ENCODE measurements around the gene PTPRN2. TPM values are rescaled to one million over a fixed set of nuclear protein-coding genes. Genes with fewer than 3 reads are reported as not detected.
A peak's percentile ranks its signal among the peaks of the same experiment; 100 is the strongest.

Gene PTPRN2
- total RNA-seq, 4 donors from 2014 or later = 6.6 to 10.7 (median 8.2) TPM

DNA sequence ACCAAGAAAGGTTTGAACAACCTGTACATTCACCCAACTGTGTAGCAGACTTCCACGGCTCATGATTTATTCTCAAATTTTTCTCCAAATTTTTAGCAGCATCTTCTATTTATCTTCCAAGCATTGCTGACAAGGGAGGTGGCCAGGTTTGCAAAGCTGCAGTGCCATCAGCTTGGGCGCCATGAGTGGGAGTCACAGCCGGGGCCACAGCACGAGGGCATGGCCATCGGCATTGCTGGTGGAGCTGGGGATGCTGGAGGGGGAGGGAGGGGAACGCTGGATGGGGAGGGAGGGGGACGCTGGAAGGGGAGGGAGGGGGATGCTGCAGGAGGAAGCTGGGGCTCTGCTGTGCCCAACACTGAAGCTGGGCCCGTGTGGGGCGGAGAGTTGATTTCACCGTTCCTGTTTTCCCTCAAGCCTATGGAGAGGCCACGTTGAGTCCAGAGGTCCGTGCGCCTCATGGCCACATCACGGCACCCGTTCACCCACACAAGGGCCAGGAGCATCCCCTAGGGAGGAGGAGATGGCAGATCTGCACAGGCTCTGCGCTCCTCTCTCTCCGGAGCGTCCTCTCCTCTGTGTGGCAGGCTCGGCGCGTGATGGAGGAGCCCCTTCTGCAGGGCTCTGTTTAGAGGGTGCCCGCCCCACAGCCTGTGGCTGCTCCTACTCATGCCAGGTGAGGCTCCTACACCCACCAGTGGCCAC lies 730.6 kb downstream of the PTPRN2 start:
- no peak for DNase-seq (ENCODE audit: low spot score in 2 of 2)
- Histone ChIP-seq H3K27me3 (no peaks in the 10 kb centered on the region), H3K9me3 (no peaks in the 10 kb centered on the region), H3K36me3 (no peaks in the 10 kb centered on the region), H3K4me1 (peaks cover 0 to 27% (median 4%) of the 10 kb centered on the region in 4 donors), H3K4me3 (no peak overlapping the region), H3K27ac (no peak overlapping the region)
- WGBS, 2 donors = 90 to 91% methylated on average over 20 to 22 of the region's 22 CpGs
- TF ChIP-seq, protein P1, sequence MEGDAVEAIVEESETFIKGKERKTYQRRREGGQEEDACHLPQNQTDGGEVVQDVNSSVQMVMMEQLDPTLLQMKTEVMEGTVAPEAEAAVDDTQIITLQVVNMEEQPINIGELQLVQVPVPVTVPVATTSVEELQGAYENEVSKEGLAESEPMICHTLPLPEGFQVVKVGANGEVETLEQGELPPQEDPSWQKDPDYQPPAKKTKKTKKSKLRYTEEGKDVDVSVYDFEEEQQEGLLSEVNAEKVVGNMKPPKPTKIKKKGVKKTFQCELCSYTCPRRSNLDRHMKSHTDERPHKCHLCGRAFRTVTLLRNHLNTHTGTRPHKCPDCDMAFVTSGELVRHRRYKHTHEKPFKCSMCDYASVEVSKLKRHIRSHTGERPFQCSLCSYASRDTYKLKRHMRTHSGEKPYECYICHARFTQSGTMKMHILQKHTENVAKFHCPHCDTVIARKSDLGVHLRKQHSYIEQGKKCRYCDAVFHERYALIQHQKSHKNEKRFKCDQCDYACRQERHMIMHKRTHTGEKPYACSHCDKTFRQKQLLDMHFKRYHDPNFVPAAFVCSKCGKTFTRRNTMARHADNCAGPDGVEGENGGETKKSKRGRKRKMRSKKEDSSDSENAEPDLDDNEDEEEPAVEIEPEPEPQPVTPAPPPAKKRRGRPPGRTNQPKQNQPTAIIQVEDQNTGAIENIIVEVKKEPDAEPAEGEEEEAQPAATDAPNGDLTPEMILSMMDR (IDR thresholded peaks at IDR 0.05) = no peak

- no peaks in the 10 kb centered on the region for H3K36me3 ChIP-seq
- H3K27me3 ChIP-seq = no peaks in the 10 kb centered on the region
- DNase-seq (ENCODE audit: low spot score in 2 of 2) = peak in 1 of 2 donors; percentile 9
- peaks cover 0 to 38% (median 4%) of the 10 kb centered on the region in 4 donors for H3K4me1 ChIP-seq
- WGBS, 2 donors = 72 to 74% methylated on average over 22 of the region's 22 CpGs
- H3K27ac ChIP-seq = no peak overlapping the region
- TF ChIP-seq POLR2A (IDR thresholded peaks at IDR 0.05) (no peak), EP300 (IDR thresholded peaks at IDR 0.05) (no peak)
- TF ChIP-seq, protein P1 (IDR thresholded peaks at IDR 0.05) = no peak
- no peaks in the 10 kb centered on the region for H3K9me3 ChIP-seq
- no peak overlapping the region for H3K4me3 ChIP-seq
Observed at GRCh38 chr7:157855452-157856213, 732.0 kb downstream of the PTPRN2 start.

- Histone ChIP-seq H3K27me3 (no peaks in the 10 kb centered on the region), H3K27ac (peak overlapping the region in 1 of 4 donors; percentile 84), H3K4me1 (peaks cover 0 to 38% (median 4%) of the 10 kb centered on the region in 4 donors), H3K36me3 (no peaks in the 10 kb centered on the region), H3K4me3 (no peak overlapping the region), H3K9me3 (no peaks in the 10 kb centered on the region)
- 85 to 87% methylated on average over 22 of the region's 22 CpGs for WGBS, 2 donors
- DNase-seq (ENCODE audit: low spot score in 2 of 2) = no peak
- TF ChIP-seq POLR2A (IDR thresholded peaks at IDR 0.05) (no peak), EP300 (IDR thresholded peaks at IDR 0.05) (no peak)
- TF ChIP-seq, protein P1 (IDR thresholded peaks at IDR 0.05) = no peak
Observed at GRCh38 chr7:157855016-157855415, 732.6 kb downstream of the PTPRN2 start.

- Histone ChIP-seq H3K27me3 (no peaks in the 10 kb centered on the region), H3K4me3 (no peak overlapping the region), H3K4me1 (peaks cover 0 to 38% (median 4%) of the 10 kb centered on the region in 4 donors), H3K9me3 (no peaks in the 10 kb centered on the region), H3K27ac (peak overlapping the region in 3 of 4 donors; percentile 59 to 84 (median 70)), H3K36me3 (no peaks in the 10 kb centered on the region)
- TF ChIP-seq POLR2A (IDR thresholded peaks at IDR 0.05) = no peak
- TF ChIP-seq EP300 (IDR thresholded peaks at IDR 0.05) = peak; percentile 35 to 92
- TF ChIP-seq, protein P1 (IDR thresholded peaks at IDR 0.05) = peak in 1 of 5 experiments; percentile 22
- peak; percentile 79 to 88 for DNase-seq (ENCODE audit: low spot score in 2 of 2)
- WGBS, 2 donors = 42 to 48% methylated on average over 25 to 27 of the region's 28 CpGs
Observed at GRCh38 chr7:157854066-157854891, 733.3 kb downstream of the PTPRN2 start.
